DOHH2 (cell line): ENCODE data around the gene FGGY.
"Not testable (repeated sequence)": the region's sequence is repeated elsewhere in the genome, so short reads cannot be mapped to it uniquely, and the experiment has no call there.

ENCODE experiments used
- H3F3A ChIP-seq: fragments of 200-600 bp; sonication (generic), shearing (Covaris generic); 2 replicates; pipeline ENCODE4 v1.6.0; 2016; ENCODE audit warnings: antibody characterized with exemption, mild to moderate bottlenecking; ENCODE audit not compliant: control insufficient read depth, insufficient read depth
- H3K27ac ChIP-seq: fragments of 200-600 bp; sonication (generic); 2 replicates; pipeline ENCODE4 v1.5.1; 2014; ENCODE audit warnings: low read depth, mild to moderate bottlenecking, low read length, moderate library complexity
- H3K27me3 ChIP-seq: fragments of 200-600 bp; sonication (generic); 2 replicates; pipeline ENCODE4 v1.6.1; 2014; ENCODE audit warnings: mild to moderate bottlenecking, low read length, mixed read lengths; ENCODE audit not compliant: control insufficient read depth
- H3K36me3 ChIP-seq: fragments of 200-600 bp; sonication (generic); 2 replicates; pipeline ENCODE4 v1.6.1; 2014; ENCODE audit warnings: mild to moderate bottlenecking, low read length, moderate library complexity, mixed read lengths; ENCODE audit not compliant: control insufficient read depth
- H3K4me1 ChIP-seq: fragments of 200-600 bp; sonication (generic); 2 replicates; pipeline ENCODE4 v1.6.1; 2014; ENCODE audit warnings: mild to moderate bottlenecking, low read length, mixed read lengths; ENCODE audit not compliant: control insufficient read depth
- H3K4me2 ChIP-seq: fragments of 200-600 bp; sonication (generic); 2 replicates; pipeline ENCODE4 v1.6.0; 2014; ENCODE audit warnings: mild to moderate bottlenecking, low read length, moderate library complexity
- H3K4me3 ChIP-seq: fragments of 200-600 bp; sonication (generic); 2 replicates; pipeline ENCODE4 v1.5.1; 2014; ENCODE audit warnings: mild to moderate bottlenecking, low read length, mixed read lengths
- H3K79me2 ChIP-seq: fragments of 200-600 bp; sonication (generic); 2 replicates; pipeline ENCODE4 v1.6.1; 2014; ENCODE audit warnings: mild to moderate bottlenecking, low read length, mixed read lengths; ENCODE audit not compliant: control insufficient read depth
- H3K9me2 ChIP-seq: fragments of 200-600 bp; sonication (generic); replicated peaks from 2 replicates; pipeline ENCODE4 v1.6.1; 2014; ENCODE audit warnings: mild to moderate bottlenecking, low read length, mixed read lengths; ENCODE audit not compliant: control insufficient read depth
- H3K9me3 ChIP-seq: fragments of 200-600 bp; sonication (generic); 2 replicates; pipeline ENCODE4 v1.6.1; 2014; ENCODE audit warnings: antibody characterized with exemption, low read length, mixed read lengths; ENCODE audit not compliant: control insufficient read depth, insufficient read depth
- H4K20me1 ChIP-seq: fragments of 200-600 bp; sonication (generic); 2 replicates; pipeline ENCODE4 v1.6.0; 2014; ENCODE audit warnings: low read depth, mild to moderate bottlenecking, antibody characterized with exemption, low read length, moderate library complexity; ENCODE audit not compliant: control insufficient read depth, insufficient read depth
- EZH2phosphoT487 ChIP-seq: fragments of 200-600 bp; sonication (generic); IDR thresholded peaks from 2 replicates; pipeline ENCODE4 v1.6.1; 2017; ENCODE audit warnings: borderline replicate concordance, mild to moderate bottlenecking, antibody characterized with exemption, low read length, moderate library complexity, mixed read lengths
- TF ChIP-seq, protein P1 (sequence below): fragments of 200-600 bp; sonication (generic); IDR thresholded peaks from one replicate; pipeline ENCODE4 v1.5.1; 2014; ENCODE audit warnings: antibody characterized with exemption, mild to moderate bottlenecking, low read depth, low read length; ENCODE audit not compliant: poor library complexity, severe bottlenecking

FGGY gene

DNA sequence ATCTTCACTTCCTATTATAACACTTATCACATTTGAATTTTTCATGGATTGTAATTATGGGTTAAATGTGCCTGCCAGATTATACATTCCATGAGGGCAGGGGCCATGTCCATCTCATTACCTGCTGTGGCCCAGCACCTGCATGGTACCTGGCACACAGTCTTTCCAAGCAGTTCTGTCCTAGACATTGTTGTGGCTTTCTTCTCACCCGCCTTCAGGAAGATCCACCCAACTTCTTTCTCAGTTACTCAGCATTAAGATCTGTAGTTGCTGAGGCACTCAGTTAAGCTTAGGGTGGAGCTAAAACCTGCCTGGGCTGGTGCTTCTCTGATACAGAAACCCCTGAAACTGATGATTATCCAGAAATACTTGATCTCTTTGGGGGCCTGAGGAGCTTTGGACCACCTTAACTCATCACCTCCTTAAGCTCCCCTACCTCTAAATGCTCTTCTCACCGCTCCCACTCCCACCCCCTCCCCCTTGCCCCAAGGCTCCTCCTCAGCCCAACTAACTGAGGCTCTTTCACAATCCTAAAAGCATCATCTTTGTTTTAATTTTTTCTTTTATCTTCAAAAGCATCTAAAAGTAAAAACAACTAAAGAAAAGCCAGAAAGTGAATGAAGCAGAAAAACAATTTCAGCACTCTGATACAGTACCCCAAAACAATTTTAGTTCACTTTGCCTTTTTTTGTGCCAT, 190.6 kb downstream of the FGGY start:
- Histone ChIP-seq H3K79me2 (no peaks in the 10 kb centered on the region), H3K27ac (no peak overlapping the region), H3K9me3 (no peaks in the 10 kb centered on the region), H3K4me1 (peaks cover 20% of the 10 kb centered on the region), H4K20me1 (no peaks in the 10 kb centered on the region), H3K27me3 (no peaks in the 10 kb centered on the region), H3K36me3 (no peaks in the 10 kb centered on the region), H3K9me2 (no peaks in the 10 kb centered on the region), H3K4me3 (no peak overlapping the region), H3K4me2 (no peak overlapping the region), H3F3A (no peaks in the 10 kb centered on the region)
- TF ChIP-seq, protein P1, sequence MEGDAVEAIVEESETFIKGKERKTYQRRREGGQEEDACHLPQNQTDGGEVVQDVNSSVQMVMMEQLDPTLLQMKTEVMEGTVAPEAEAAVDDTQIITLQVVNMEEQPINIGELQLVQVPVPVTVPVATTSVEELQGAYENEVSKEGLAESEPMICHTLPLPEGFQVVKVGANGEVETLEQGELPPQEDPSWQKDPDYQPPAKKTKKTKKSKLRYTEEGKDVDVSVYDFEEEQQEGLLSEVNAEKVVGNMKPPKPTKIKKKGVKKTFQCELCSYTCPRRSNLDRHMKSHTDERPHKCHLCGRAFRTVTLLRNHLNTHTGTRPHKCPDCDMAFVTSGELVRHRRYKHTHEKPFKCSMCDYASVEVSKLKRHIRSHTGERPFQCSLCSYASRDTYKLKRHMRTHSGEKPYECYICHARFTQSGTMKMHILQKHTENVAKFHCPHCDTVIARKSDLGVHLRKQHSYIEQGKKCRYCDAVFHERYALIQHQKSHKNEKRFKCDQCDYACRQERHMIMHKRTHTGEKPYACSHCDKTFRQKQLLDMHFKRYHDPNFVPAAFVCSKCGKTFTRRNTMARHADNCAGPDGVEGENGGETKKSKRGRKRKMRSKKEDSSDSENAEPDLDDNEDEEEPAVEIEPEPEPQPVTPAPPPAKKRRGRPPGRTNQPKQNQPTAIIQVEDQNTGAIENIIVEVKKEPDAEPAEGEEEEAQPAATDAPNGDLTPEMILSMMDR = no peak
- TF ChIP-seq EZH2phosphoT487 = no peak

DNA sequence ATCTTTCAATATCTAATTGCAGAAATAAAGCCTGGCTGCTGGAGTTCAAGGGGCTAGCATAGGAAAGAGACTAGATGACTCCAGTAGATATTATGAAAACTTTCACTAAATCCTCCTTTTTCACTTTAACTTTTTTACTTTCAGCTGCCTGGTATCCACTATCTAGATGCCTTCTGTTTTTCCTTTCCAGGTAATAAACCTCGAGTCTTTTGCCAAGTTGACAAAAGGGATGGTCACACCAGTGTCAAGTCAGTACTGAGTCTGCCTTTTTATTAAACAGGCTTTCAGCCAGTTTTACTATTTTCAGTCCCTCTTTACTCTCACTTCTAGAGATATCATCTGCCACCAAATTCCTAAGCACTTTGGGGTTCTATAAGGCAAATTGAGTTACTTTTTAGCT, 195.6 kb downstream of the FGGY start:
- no peaks in the 10 kb centered on the region for H3K79me2 ChIP-seq
- H3K27ac ChIP-seq = no peak overlapping the region
- H4K20me1 ChIP-seq = no peaks in the 10 kb centered on the region
- no peaks in the 10 kb centered on the region for H3K9me3 ChIP-seq
- no peaks in the 10 kb centered on the region for H3K4me1 ChIP-seq
- no peaks in the 10 kb centered on the region for H3F3A ChIP-seq
- no peaks in the 10 kb centered on the region for H3K9me2 ChIP-seq
- no peaks in the 10 kb centered on the region for H3K36me3 ChIP-seq
- TF ChIP-seq, protein P1 = no peak
- TF ChIP-seq EZH2phosphoT487 = no peak
- no peak overlapping the region for H3K4me2 ChIP-seq
- no peak overlapping the region for H3K4me3 ChIP-seq
- no peaks in the 10 kb centered on the region for H3K27me3 ChIP-seq

DNA sequence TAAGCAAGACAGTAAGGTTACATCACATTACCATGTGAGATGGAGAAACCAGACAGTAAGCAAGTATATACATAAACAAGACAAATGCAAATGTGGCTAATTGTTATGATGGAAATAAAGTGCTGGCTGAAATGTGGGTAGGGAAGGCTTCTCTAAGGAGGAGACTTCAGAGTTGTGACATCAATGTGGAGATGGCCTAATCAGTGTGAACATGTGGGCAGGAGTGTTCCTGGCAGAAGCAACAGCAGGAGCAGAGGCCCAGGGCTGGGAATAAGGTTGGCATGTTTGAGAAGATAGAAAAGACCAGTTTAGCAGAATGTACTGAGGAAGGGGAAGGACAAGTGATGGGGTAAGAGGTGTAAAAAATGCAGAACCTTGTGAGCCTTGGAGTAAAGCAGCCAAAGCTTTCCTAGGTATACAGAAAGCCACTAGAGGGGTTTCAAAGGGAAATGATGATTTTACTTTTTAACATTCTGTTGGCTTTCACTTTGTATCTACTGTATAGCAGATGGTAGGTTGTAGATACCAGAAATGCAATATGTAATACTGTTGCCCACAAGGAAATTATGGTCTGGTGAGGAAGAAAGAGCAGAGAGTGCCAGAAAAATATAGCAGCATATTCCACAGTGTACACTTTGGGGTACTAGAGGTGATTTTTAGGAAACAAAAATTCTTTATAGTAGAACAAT, 197.4 kb downstream of the FGGY start:
- H4K20me1 ChIP-seq = no peaks in the 10 kb centered on the region
- H3K4me2 ChIP-seq = no peak overlapping the region
- no peaks in the 10 kb centered on the region for H3F3A ChIP-seq
- no peak overlapping the region for H3K4me3 ChIP-seq
- no peaks in the 10 kb centered on the region for H3K36me3 ChIP-seq
- no peaks in the 10 kb centered on the region for H3K4me1 ChIP-seq
- no peaks in the 10 kb centered on the region for H3K27me3 ChIP-seq
- no peaks in the 10 kb centered on the region for H3K9me2 ChIP-seq
- no peaks in the 10 kb centered on the region for H3K79me2 ChIP-seq
- H3K9me3 ChIP-seq = no peaks in the 10 kb centered on the region
- no peak overlapping the region for H3K27ac ChIP-seq
- TF ChIP-seq EZH2phosphoT487 = no peak
- TF ChIP-seq, protein P1 = no peak

DNA sequence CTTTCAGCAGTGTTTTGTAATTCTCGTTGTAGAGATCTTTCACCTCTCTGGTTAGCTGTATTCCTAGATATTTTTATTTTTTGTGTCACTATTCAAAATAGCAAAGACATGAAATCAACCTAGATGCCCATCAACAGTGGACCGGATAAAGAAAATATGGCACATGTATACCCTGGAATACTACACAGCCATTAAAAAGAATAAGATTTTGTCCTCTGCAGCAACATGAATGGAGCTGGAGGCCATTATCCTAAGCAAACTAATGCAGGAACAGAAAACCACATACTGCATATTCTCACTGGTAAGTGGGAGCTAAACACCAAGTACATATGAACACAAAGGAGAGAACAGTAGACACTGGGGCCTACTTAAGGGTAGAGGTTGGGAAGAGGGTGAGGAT, 199.3 kb downstream of the FGGY start:
- not testable (repeated sequence) for H4K20me1 ChIP-seq

More for the DNA sequence above, 199.3 kb downstream of the FGGY start:
- H3F3A ChIP-seq, H3K9me3 ChIP-seq, H3K4me2 ChIP-seq, H3K27me3 ChIP-seq, H3K27ac ChIP-seq, H3K79me2 ChIP-seq, H3K4me1 ChIP-seq, H3K36me3 ChIP-seq, H3K4me3 ChIP-seq, H3K9me2 ChIP-seq: not testable (repeated sequence)
